Gastroesophageal sphincter (tissue), 3 donors: ENCODE results near the gene ARHGAP6.

Experiments used
- POLR2AphosphoS5 ChIP-seq: sonication (generic); formaldehyde crosslinking; IDR thresholded peaks from one replicate; pipeline ENCODE4 v1.6.1; 2017; ENCODE audit warnings: antibody characterized with exemption
- TF ChIP-seq, protein P1 (sequence below), 4 experiments: fragments of 200-600 bp in 2 of 4; fragments of 450-650 bp in 2 of 4; sonication (generic) in 1 of 4; IDR thresholded peaks; one replicate each; pipeline ENCODE4 v1.5.1; 2017 to 2019; ENCODE audit warnings: antibody characterized with exemption in 4 of 4, mild to moderate bottlenecking in 2 of 4, moderate library complexity in 2 of 4

DNA sequence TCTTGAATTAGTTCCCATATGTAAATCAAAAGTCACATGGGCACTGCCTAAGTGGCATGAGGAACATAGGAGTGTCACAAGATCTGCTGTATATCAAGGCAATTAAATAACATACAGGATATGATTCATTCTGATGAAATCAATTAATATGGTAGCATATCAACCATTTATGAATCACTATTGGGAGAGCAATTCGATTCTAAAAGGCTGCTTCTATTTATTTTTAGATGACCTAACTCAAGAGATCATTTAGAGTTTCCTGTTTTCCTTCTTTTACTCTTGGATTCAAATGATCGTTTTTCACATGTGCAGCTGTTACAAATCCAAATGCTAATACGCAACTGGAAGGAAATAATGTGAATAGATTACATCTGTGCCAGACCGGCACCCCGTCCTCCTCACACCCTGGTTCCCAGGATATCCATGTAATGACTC, 472.7 kb downstream of the ARHGAP6 start:
- TF ChIP-seq, protein P1, sequence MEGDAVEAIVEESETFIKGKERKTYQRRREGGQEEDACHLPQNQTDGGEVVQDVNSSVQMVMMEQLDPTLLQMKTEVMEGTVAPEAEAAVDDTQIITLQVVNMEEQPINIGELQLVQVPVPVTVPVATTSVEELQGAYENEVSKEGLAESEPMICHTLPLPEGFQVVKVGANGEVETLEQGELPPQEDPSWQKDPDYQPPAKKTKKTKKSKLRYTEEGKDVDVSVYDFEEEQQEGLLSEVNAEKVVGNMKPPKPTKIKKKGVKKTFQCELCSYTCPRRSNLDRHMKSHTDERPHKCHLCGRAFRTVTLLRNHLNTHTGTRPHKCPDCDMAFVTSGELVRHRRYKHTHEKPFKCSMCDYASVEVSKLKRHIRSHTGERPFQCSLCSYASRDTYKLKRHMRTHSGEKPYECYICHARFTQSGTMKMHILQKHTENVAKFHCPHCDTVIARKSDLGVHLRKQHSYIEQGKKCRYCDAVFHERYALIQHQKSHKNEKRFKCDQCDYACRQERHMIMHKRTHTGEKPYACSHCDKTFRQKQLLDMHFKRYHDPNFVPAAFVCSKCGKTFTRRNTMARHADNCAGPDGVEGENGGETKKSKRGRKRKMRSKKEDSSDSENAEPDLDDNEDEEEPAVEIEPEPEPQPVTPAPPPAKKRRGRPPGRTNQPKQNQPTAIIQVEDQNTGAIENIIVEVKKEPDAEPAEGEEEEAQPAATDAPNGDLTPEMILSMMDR (IDR thresholded peaks at IDR 0.05) = no peak
- no peak for TF ChIP-seq POLR2AphosphoS5
